IgD-negative memory B cell (primary cell): Measurements from ENCODE around the gene CAPZB. TPM values are rescaled to one million over a fixed set of nuclear protein-coding genes. Genes with fewer than 3 reads are reported as not detected.

ENCODE experiments used
- H3K27ac Mint-ChIP-seq, 3 donors: one replicate each; pipeline ENCODE4 v1.8.0; 2020 to 2022; ENCODE audit warnings: mild to moderate bottlenecking in 3 of 3, mixed read lengths in 3 of 3, moderate library complexity in 1 of 3
- H3K27me3 Mint-ChIP-seq: one replicate; pipeline ENCODE4 v1.8.0; 2021; ENCODE audit warnings: mixed read lengths
- H3K36me3 Mint-ChIP-seq: one replicate; pipeline ENCODE4 v1.8.0; 2020; ENCODE audit warnings: mild to moderate bottlenecking, mixed read lengths
- H3K4me1 Mint-ChIP-seq, 3 donors: one replicate each; pipeline ENCODE4 v1.8.0; 2020 to 2022; ENCODE audit warnings: mixed read lengths in 3 of 3, mild to moderate bottlenecking in 1 of 3
- H3K4me3 Mint-ChIP-seq, 4 donors: one replicate each; pipeline ENCODE4 v1.8.0; 2020 to 2022; ENCODE audit warnings: mild to moderate bottlenecking in 4 of 4, mixed read lengths in 4 of 4, moderate library complexity in 3 of 4
- H3K9me3 Mint-ChIP-seq, 3 donors: one replicate each; pipeline ENCODE4 v1.8.0; 2020 to 2021; ENCODE audit warnings: mixed read lengths in 3 of 3, mild to moderate bottlenecking in 1 of 3
- polyA plus RNA-seq: library from polyadenylated mRNA; unstranded; fragments of 300-500 nt; fragmentation: Illumina TruSeq; gene quantifications from one replicate; pipeline ENCODE4 v1.2.3, GENCODE V29; 2021

Gene CAPZB
- polyA plus RNA-seq, 1 donor from 2014 or later = 419 TPM

GRCh38 chr1:19426294-19427086 is 58.8 kb downstream of the CAPZB start:
- Mint-ChIP-seq H3K36me3 (no peaks in the 10 kb centered on the region), H3K27ac (peak overlapping the region in 1 of 3 donors; percentile 43), H3K4me1 (peaks cover 41 to 69% (median 57%) of the 10 kb centered on the region in 3 donors), H3K4me3 (no peak overlapping the region), H3K9me3 (no peaks in the 10 kb centered on the region), H3K27me3 (no peaks in the 10 kb centered on the region)

- H3K27ac Mint-ChIP-seq = peak overlapping the region; percentile 36 to 91 (median 68)
- H3K9me3 Mint-ChIP-seq = no peaks in the 10 kb centered on the region
- H3K27me3 Mint-ChIP-seq = no peaks in the 10 kb centered on the region
- no peaks in the 10 kb centered on the region for H3K36me3 Mint-ChIP-seq
- H3K4me1 Mint-ChIP-seq = peaks cover 41 to 73% (median 64%) of the 10 kb centered on the region in 3 donors
- H3K4me3 Mint-ChIP-seq = peak overlapping the region in 1 of 4 donors; percentile 6
Observed at GRCh38 chr1:19425646-19426239, 59.6 kb downstream of the CAPZB start.

GRCh38 chr1:19424651-19425570 is 60.4 kb downstream of the CAPZB start:
- peak overlapping the region in 2 of 3 donors; percentile 68 to 91 for H3K27ac Mint-ChIP-seq
- H3K36me3 Mint-ChIP-seq = no peaks in the 10 kb centered on the region
- peak overlapping the region in 1 of 4 donors; percentile 23 for H3K4me3 Mint-ChIP-seq
- H3K4me1 Mint-ChIP-seq = peaks cover 34 to 65% (median 58%) of the 10 kb centered on the region in 3 donors
- no peaks in the 10 kb centered on the region for H3K9me3 Mint-ChIP-seq
- no peaks in the 10 kb centered on the region for H3K27me3 Mint-ChIP-seq

GRCh38 chr1:19423130-19423529 is 62.2 kb downstream of the CAPZB start:
- H3K36me3 Mint-ChIP-seq = peaks cover 2% of the 10 kb centered on the region
- H3K4me1 Mint-ChIP-seq = peaks cover 31 to 57% (median 53%) of the 10 kb centered on the region in 3 donors
- H3K9me3 Mint-ChIP-seq = no peaks in the 10 kb centered on the region
- peak overlapping the region in 2 of 3 donors; percentile 75 to 84 for H3K27ac Mint-ChIP-seq
- H3K4me3 Mint-ChIP-seq = no peak overlapping the region
- no peaks in the 10 kb centered on the region for H3K27me3 Mint-ChIP-seq

GRCh38 chr1:19421365-19421764 is 64.0 kb downstream of the CAPZB start:
- Mint-ChIP-seq H3K36me3 (peaks cover 2% of the 10 kb centered on the region), H3K9me3 (no peaks in the 10 kb centered on the region), H3K27me3 (no peaks in the 10 kb centered on the region), H3K27ac (peak overlapping the region in 2 of 3 donors; percentile 73 to 83), H3K4me1 (peaks cover 30 to 60% (median 55%) of the 10 kb centered on the region in 3 donors), H3K4me3 (no peak overlapping the region)

- H3K27me3 Mint-ChIP-seq = no peaks in the 10 kb centered on the region
- H3K36me3 Mint-ChIP-seq = peaks cover 2% of the 10 kb centered on the region
- no peak overlapping the region for H3K4me3 Mint-ChIP-seq
- peaks cover 28 to 53% (median 50%) of the 10 kb centered on the region in 3 donors for H3K4me1 Mint-ChIP-seq
- no peak overlapping the region for H3K27ac Mint-ChIP-seq
- no peaks in the 10 kb centered on the region for H3K9me3 Mint-ChIP-seq
Observed at GRCh38 chr1:19420606-19421005, 64.7 kb downstream of the CAPZB start.

- Mint-ChIP-seq H3K4me3 (no peak overlapping the region), H3K36me3 (peaks cover 2% of the 10 kb centered on the region), H3K27me3 (no peaks in the 10 kb centered on the region), H3K27ac (peak overlapping the region in 2 of 3 donors; percentile 54 to 56), H3K4me1 (peaks cover 22 to 53% (median 51%) of the 10 kb centered on the region in 3 donors), H3K9me3 (no peaks in the 10 kb centered on the region)
Observed at GRCh38 chr1:19419691-19420090, 65.6 kb downstream of the CAPZB start.

GRCh38 chr1:19418503-19418971 is 66.8 kb downstream of the CAPZB start:
- Mint-ChIP-seq H3K4me3 (peak overlapping the region in 1 of 4 donors; percentile 32), H3K4me1 (peaks cover 23 to 56% (median 51%) of the 10 kb centered on the region in 3 donors), H3K27me3 (no peaks in the 10 kb centered on the region), H3K36me3 (peaks cover 2% of the 10 kb centered on the region), H3K9me3 (no peaks in the 10 kb centered on the region), H3K27ac (peak overlapping the region in 2 of 3 donors; percentile 29 to 67)

GRCh38 chr1:19416921-19417470 is 68.3 kb downstream of the CAPZB start:
- no peaks in the 10 kb centered on the region for H3K9me3 Mint-ChIP-seq
- no peak overlapping the region for H3K4me3 Mint-ChIP-seq
- H3K36me3 Mint-ChIP-seq = peaks cover 2% of the 10 kb centered on the region
- H3K27ac Mint-ChIP-seq = no peak overlapping the region
- H3K4me1 Mint-ChIP-seq = peaks cover 20 to 58% (median 56%) of the 10 kb centered on the region in 3 donors
- no peaks in the 10 kb centered on the region for H3K27me3 Mint-ChIP-seq

GRCh38 chr1:19416145-19416544 is 69.2 kb downstream of the CAPZB start:
- peak overlapping the region in 2 of 3 donors; percentile 61 to 74 for H3K27ac Mint-ChIP-seq
- peaks cover 2% of the 10 kb centered on the region for H3K36me3 Mint-ChIP-seq
- no peaks in the 10 kb centered on the region for H3K27me3 Mint-ChIP-seq
- peaks cover 23 to 58% (median 57%) of the 10 kb centered on the region in 3 donors for H3K4me1 Mint-ChIP-seq
- no peaks in the 10 kb centered on the region for H3K9me3 Mint-ChIP-seq
- H3K4me3 Mint-ChIP-seq = no peak overlapping the region

- Mint-ChIP-seq H3K27me3 (no peaks in the 10 kb centered on the region), H3K4me1 (peaks cover 23 to 63% (median 60%) of the 10 kb centered on the region in 3 donors), H3K27ac (no peak overlapping the region), H3K9me3 (no peaks in the 10 kb centered on the region), H3K4me3 (no peak overlapping the region), H3K36me3 (peaks cover 2% of the 10 kb centered on the region)
Observed at GRCh38 chr1:19414515-19415121, 70.7 kb downstream of the CAPZB start.

- Mint-ChIP-seq H3K4me1 (peaks cover 23 to 66% (median 58%) of the 10 kb centered on the region in 3 donors), H3K27me3 (no peaks in the 10 kb centered on the region), H3K36me3 (peaks cover 2% of the 10 kb centered on the region), H3K4me3 (no peak overlapping the region), H3K27ac (peak overlapping the region in 1 of 3 donors; percentile 26), H3K9me3 (no peaks in the 10 kb centered on the region)
Observed at GRCh38 chr1:19413999-19414398, 71.3 kb downstream of the CAPZB start.

- Mint-ChIP-seq H3K27me3 (no peaks in the 10 kb centered on the region), H3K36me3 (no peaks in the 10 kb centered on the region), H3K9me3 (no peaks in the 10 kb centered on the region), H3K27ac (peak overlapping the region in 2 of 3 donors; percentile 35 to 53), H3K4me3 (peak overlapping the region in 1 of 4 donors; percentile 37), H3K4me1 (peaks cover 18 to 60% (median 50%) of the 10 kb centered on the region in 3 donors)
Observed at GRCh38 chr1:19412654-19413053, 72.7 kb downstream of the CAPZB start.

GRCh38 chr1:19411612-19412011 is 73.7 kb downstream of the CAPZB start:
- no peaks in the 10 kb centered on the region for H3K27me3 Mint-ChIP-seq
- no peaks in the 10 kb centered on the region for H3K36me3 Mint-ChIP-seq
- peak overlapping the region in 2 of 3 donors; percentile 8 to 93 for H3K27ac Mint-ChIP-seq
- peaks cover 21 to 58% (median 44%) of the 10 kb centered on the region in 3 donors for H3K4me1 Mint-ChIP-seq
- no peaks in the 10 kb centered on the region for H3K9me3 Mint-ChIP-seq
- H3K4me3 Mint-ChIP-seq = peak overlapping the region in 3 of 4 donors; percentile 4 to 81 (median 25)
